Testis (tissue), 2 donors: Measurements from ENCODE around the gene EPC1.
"Not testable (repeated sequence)": the region's sequence is repeated elsewhere in the genome, so short reads cannot be mapped to it uniquely, and the experiment has no call there.

Source experiments
- POLR2A ChIP-seq: fragments of 450-650 bp; IDR thresholded peaks from one replicate; pipeline ENCODE4 v1.6.1; 2017; ENCODE audit warnings: antibody characterized with exemption, mild to moderate bottlenecking, moderate library complexity
- TF ChIP-seq, protein P1 (sequence below), 3 experiments: fragments of 450-650 bp in 2 of 3; fragments of 200-600 bp in 1 of 3; sonication (generic) in 1 of 3; IDR thresholded peaks; one replicate each; pipeline ENCODE4 v1.5.1; 2016 to 2019; ENCODE audit warnings: antibody characterized with exemption in 3 of 3, mild to moderate bottlenecking in 2 of 3, moderate library complexity in 1 of 3

DNA sequence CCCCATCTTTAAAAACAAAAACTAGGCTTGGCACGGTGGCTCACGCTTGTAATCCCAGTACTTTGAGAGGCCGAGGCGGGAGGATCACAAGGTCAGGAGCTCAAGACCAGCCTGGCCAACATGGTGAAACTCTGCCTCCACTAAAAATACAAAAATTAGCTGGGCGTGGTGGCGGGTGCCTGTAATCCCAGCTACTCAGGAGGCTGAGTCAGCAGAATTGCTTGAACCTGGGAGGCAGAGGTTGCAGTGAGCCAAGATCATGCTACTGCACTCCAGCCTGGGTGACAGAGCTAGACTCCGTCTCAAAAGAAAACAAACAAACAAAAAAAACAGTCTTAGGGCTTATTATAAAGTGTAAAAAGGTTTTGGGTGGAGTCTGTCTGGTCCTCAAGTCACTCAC is 117.2 kb downstream of the EPC1 start:
- TF ChIP-seq, protein P1, sequence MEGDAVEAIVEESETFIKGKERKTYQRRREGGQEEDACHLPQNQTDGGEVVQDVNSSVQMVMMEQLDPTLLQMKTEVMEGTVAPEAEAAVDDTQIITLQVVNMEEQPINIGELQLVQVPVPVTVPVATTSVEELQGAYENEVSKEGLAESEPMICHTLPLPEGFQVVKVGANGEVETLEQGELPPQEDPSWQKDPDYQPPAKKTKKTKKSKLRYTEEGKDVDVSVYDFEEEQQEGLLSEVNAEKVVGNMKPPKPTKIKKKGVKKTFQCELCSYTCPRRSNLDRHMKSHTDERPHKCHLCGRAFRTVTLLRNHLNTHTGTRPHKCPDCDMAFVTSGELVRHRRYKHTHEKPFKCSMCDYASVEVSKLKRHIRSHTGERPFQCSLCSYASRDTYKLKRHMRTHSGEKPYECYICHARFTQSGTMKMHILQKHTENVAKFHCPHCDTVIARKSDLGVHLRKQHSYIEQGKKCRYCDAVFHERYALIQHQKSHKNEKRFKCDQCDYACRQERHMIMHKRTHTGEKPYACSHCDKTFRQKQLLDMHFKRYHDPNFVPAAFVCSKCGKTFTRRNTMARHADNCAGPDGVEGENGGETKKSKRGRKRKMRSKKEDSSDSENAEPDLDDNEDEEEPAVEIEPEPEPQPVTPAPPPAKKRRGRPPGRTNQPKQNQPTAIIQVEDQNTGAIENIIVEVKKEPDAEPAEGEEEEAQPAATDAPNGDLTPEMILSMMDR (IDR thresholded peaks at IDR 0.05) = not testable (repeated sequence)
- not testable (repeated sequence) for TF ChIP-seq POLR2A
